ENCODE measurements around the gene NMRK1.

The NMRK1 gene

GRCh38 chr9:75101004-75101588 is 13.1 kb upstream of the NMRK1 start:
- DNase-seq: no peak

GRCh38 chr9:75096796-75097195 is 8.8 kb upstream of the NMRK1 start:
- no peak for DNase-seq

- no peak for DNase-seq
Measured at GRCh38 chr9:75092766-75093165, 4.8 kb upstream of the NMRK1 start.

GRCh38 chr9:75090579-75090978 is 2.6 kb upstream of the NMRK1 start:
- no peak for DNase-seq

- no peak for DNase-seq
Measured at GRCh38 chr9:75089373-75089766, 1.4 kb upstream of the NMRK1 start.

GRCh38 chr9:75088646-75089372 is 854 bp upstream of the NMRK1 start:
- peak; percentile 59 for DNase-seq

GRCh38 chr9:75087289-75087823 is 599 bp downstream of the NMRK1 start:
- DNase-seq: peak; percentile 74

GRCh38 chr9:75086541-75087288 is 1.2 kb downstream of the NMRK1 start:
- no peak for DNase-seq

- peak; percentile 84 for DNase-seq
Measured at GRCh38 chr9:75085640-75086039, 2.3 kb downstream of the NMRK1 start.

- peak; percentile 33 for DNase-seq
Measured at GRCh38 chr9:75084081-75084672, 3.8 kb downstream of the NMRK1 start.

GRCh38 chr9:75083188-75083970 is 4.6 kb downstream of the NMRK1 start:
- peak; percentile 64 for DNase-seq

- no peak for DNase-seq
Measured at GRCh38 chr9:75081632-75082031, 6.3 kb downstream of the NMRK1 start.

- no peak for DNase-seq
Measured at GRCh38 chr9:75072895-75073294, 15.1 kb downstream of the NMRK1 start.

GRCh38 chr9:75071530-75072122 is 16.3 kb downstream of the NMRK1 start:
- DNase-seq: no peak

- DNase-seq: no peak
Measured at GRCh38 chr9:75069171-75069570, 18.8 kb downstream of the NMRK1 start.

GRCh38 chr9:75067894-75068293 is 20.1 kb downstream of the NMRK1 start:
- DNase-seq: no peak

- DNase-seq: no peak
Measured at GRCh38 chr9:75065510-75065909, 22.4 kb downstream of the NMRK1 start.

- no peak for DNase-seq
Measured at GRCh38 chr9:75064307-75065025, 23.5 kb downstream of the NMRK1 start.

- DNase-seq: no peak
Measured at GRCh38 chr9:75063556-75064305, 24.2 kb downstream of the NMRK1 start.

GRCh38 chr9:75061169-75061568 is 26.8 kb downstream of the NMRK1 start:
- DNase-seq: no peak

Measured in hematopoietic multipotent progenitor cell treated with erythropoietin and hydrocortisone succinate and interleukin-3 and kit ligand, for 8 days (in vitro differentiated cells).